ENCODE results near the gene REELD1. TPM values are rescaled to one million over a fixed set of nuclear protein-coding genes. Genes with fewer than 3 reads are reported as not detected.

The REELD1 gene
- total and polyA plus RNA-seq, 2 of the 4 experiments (the other 2 are of a cell fraction), result not detected

DNA sequence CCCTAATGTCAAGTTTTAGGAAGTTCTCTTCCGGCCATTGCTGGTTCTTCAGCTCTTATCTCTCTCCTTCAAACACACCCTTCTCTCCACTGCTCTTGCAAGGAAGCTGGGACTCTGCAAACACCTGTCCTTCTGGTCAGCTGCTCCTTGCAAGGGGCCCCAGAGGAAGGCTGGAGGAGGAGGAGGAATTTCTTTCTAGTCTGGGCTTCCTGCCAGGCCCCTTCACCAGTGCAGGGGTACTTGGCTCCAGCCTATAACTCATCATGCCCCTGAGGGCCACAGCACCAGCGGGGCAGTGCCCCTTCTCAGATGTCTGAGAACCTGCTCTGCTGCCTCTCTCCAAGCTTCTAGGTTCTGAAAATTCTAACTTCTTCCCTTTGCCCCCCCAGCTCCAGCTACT lies 46.7 kb downstream of the REELD1 start:
- WGBS, 2 experiments (ENCODE audit: extremely low coverage in 2 of 2, insufficient read length in 1 of 2), result no CpG with 5 or more reads among the region's 2 CpGs
- Histone ChIP-seq H2AFZ (replicated peaks; ENCODE audit: low read length, poor library complexity) (no peak overlapping the region), H3K36me3 (ENCODE audit: control insufficient read depth, insufficient read depth, low read length) (no peaks in the 10 kb centered on the region), H3K27me3 (ENCODE audit: control insufficient read depth, insufficient read depth, low read length) (no peaks in the 10 kb centered on the region), H2BK20ac (ENCODE audit: low read depth, low read length) (no peak overlapping the region), H4K20me1 (ENCODE audit: insufficient read depth, low read length) (no peaks in the 10 kb centered on the region), H2AK5ac (ENCODE audit: low read depth, low read length) (no peak overlapping the region), H3K4ac (ENCODE audit: low read depth, low read length) (no peak overlapping the region), H4K8ac (ENCODE audit: low read depth in 2 of 2, low read length in 2 of 2) (no peak overlapping the region), H4K5ac (ENCODE audit: low read depth, low read length) (no peak overlapping the region), H3K27ac (ENCODE audit: insufficient read depth, low read length) (no peak overlapping the region), H2BK15ac (ENCODE audit: low read depth, low read length) (no peak overlapping the region), H3K18ac (ENCODE audit: low read depth, low read length) (no peak overlapping the region), H2AK9ac (replicated peaks; ENCODE audit: low read depth, low read length, poor library complexity) (no peak overlapping the region), H3K4me2 (ENCODE audit: low read depth, low read length) (no peak overlapping the region), H4K91ac (ENCODE audit: insufficient read depth, low read depth, low read length) (no peak overlapping the region), H3K4me3 (ENCODE audit: insufficient read depth, low read depth, low read length) (no peak overlapping the region), H3K9me1 (ENCODE audit: insufficient read depth, low read length) (peaks cover 5% of the 10 kb centered on the region; the same call in 1 of the 2 replicates), H2BK120ac (ENCODE audit: low read depth, low read length) (no peak overlapping the region), H3K23ac (ENCODE audit: low read depth, low read length) (no peak overlapping the region), H3K9me3 (ENCODE audit: control insufficient read depth, insufficient read depth, low read length) (no peaks in the 10 kb centered on the region), H3K79me1 (ENCODE audit: low read depth in 1 of 2, low read length in 2 of 2) (no peaks in the 10 kb centered on the region; a peak in 1 of 4 replicates), H3K14ac (replicated peaks; ENCODE audit: low read depth, low read length) (no peak overlapping the region), H3K4me1 (ENCODE audit: control insufficient read depth, insufficient read depth, low read length) (peaks cover 3% of the 10 kb centered on the region), H2BK5ac (ENCODE audit: low read depth, low read length, poor library complexity, severe bottlenecking) (no peak overlapping the region), H3K9ac (ENCODE audit: low read depth, low read length) (no peak overlapping the region), H3K56ac (ENCODE audit: extremely low read depth, insufficient read depth, low read length) (no peak overlapping the region)
- ATAC-seq (ENCODE audit: low read depth) (no peak), DNase-seq (no peak)
- dilution Hi-C loops (cut with HindIII; ENCODE audit: low sequenced_read_pairs, unreplicated experiment), result no loop called here
- ChIA-PET POLR2A (ENCODE audit: unreplicated experiment) (no interaction called here), CTCF (interaction anchor here (1.1 kb wide), 1 partner anchor 300 kb away, joined by 4 read pairs; no protein-coding TSS in a partner anchor)
- in situ Hi-C loops (cut with MboI; ENCODE audit: low sequenced_read_pairs), result no loop called here
- TF ChIP-seq BHLHE40 (IDR thresholded peaks at IDR 0.05; ENCODE audit: low read depth, low read length), result no peak
- no peak for TF ChIP-seq MAFK (IDR thresholded peaks at IDR 0.05; ENCODE audit: low read depth, low read length)
- TF ChIP-seq RFX5 (IDR thresholded peaks at IDR 0.05; ENCODE audit: low read depth, low read length), result no peak
- no peak for TF ChIP-seq CEBPB (IDR thresholded peaks at IDR 0.05; ENCODE audit: low read depth, low read length)
- no peak for TF ChIP-seq RAD21 (IDR thresholded peaks at IDR 0.05; ENCODE audit: low read length)
- TF ChIP-seq, protein P1, sequence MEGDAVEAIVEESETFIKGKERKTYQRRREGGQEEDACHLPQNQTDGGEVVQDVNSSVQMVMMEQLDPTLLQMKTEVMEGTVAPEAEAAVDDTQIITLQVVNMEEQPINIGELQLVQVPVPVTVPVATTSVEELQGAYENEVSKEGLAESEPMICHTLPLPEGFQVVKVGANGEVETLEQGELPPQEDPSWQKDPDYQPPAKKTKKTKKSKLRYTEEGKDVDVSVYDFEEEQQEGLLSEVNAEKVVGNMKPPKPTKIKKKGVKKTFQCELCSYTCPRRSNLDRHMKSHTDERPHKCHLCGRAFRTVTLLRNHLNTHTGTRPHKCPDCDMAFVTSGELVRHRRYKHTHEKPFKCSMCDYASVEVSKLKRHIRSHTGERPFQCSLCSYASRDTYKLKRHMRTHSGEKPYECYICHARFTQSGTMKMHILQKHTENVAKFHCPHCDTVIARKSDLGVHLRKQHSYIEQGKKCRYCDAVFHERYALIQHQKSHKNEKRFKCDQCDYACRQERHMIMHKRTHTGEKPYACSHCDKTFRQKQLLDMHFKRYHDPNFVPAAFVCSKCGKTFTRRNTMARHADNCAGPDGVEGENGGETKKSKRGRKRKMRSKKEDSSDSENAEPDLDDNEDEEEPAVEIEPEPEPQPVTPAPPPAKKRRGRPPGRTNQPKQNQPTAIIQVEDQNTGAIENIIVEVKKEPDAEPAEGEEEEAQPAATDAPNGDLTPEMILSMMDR (conservative IDR thresholded peaks at IDR 0.05; ENCODE audit: low read depth, low read length), result no peak
- TF ChIP-seq SMC3 (IDR thresholded peaks at IDR 0.05; ENCODE audit: low read depth, low read length), result no peak
- TF ChIP-seq MAZ (IDR thresholded peaks at IDR 0.05; ENCODE audit: borderline replicate concordance, low read depth, low read length), result no peak
- TF ChIP-seq FOS (IDR thresholded peaks at IDR 0.05; ENCODE audit: low read depth, low read length), result no peak
- TF ChIP-seq NFE2L2 (IDR thresholded peaks at IDR 0.05; ENCODE audit: low read depth, low read length), result no peak
- TF ChIP-seq, protein P2, sequence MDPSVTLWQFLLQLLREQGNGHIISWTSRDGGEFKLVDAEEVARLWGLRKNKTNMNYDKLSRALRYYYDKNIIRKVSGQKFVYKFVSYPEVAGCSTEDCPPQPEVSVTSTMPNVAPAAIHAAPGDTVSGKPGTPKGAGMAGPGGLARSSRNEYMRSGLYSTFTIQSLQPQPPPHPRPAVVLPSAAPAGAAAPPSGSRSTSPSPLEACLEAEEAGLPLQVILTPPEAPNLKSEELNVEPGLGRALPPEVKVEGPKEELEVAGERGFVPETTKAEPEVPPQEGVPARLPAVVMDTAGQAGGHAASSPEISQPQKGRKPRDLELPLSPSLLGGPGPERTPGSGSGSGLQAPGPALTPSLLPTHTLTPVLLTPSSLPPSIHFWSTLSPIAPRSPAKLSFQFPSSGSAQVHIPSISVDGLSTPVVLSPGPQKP (IDR thresholded peaks at IDR 0.05; ENCODE audit: borderline replicate concordance, low read depth, low read length), result no peak
- no peak for TF ChIP-seq CHD1 (IDR thresholded peaks at IDR 0.05; ENCODE audit: low read depth, low read length)
- no peak for TF ChIP-seq RCOR1 (IDR thresholded peaks at IDR 0.05; ENCODE audit: insufficient replicate concordance, low read length)
- TF ChIP-seq POLR2A (IDR thresholded peaks at IDR 0.05; ENCODE audit: low read depth, low read length), result no peak
- no peak for TF ChIP-seq MXI1 (IDR thresholded peaks at IDR 0.05; ENCODE audit: borderline replicate concordance, low read depth, low read length)
- TF ChIP-seq, protein P3, sequence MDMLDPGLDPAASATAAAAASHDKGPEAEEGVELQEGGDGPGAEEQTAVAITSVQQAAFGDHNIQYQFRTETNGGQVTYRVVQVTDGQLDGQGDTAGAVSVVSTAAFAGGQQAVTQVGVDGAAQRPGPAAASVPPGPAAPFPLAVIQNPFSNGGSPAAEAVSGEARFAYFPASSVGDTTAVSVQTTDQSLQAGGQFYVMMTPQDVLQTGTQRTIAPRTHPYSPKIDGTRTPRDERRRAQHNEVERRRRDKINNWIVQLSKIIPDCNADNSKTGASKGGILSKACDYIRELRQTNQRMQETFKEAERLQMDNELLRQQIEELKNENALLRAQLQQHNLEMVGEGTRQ (IDR thresholded peaks at IDR 0.05; ENCODE audit: low read depth, low read length), result no peak
- intact Hi-C loops (cut with micrococcal nuclease), result no loop called here
- no TSS peak for BruUV-seq (replicated peaks)

Measured in IMR-90 (cell line).